SK-N-SH treated with all-trans-retinoic acid at 6 μM for 48 hours (cell line): Measurements from ENCODE around the gene SLC5A10.

Experiments used
- ARNTL ChIP-seq: fragments of 450-650 bp; formaldehyde crosslinking; IDR thresholded peaks from 2 replicates; pipeline ENCODE4 v1.5.0; 2020; ENCODE audit warnings: low read depth, mild to moderate bottlenecking, moderate library complexity, borderline replicate concordance
- BACH2 ChIP-seq: fragments of 250-450 bp; sonication (Bioruptor Pico); IDR thresholded peaks from 2 replicates; pipeline ENCODE4 v1.9.0; 2021; ENCODE audit warnings: mild to moderate bottlenecking, borderline replicate concordance
- CSDC2 ChIP-seq: fragments of 250-450 bp; sonication (Bioruptor Pico); IDR thresholded peaks from 2 replicates; pipeline ENCODE4 v1.5.0; 2020; ENCODE audit warnings: mild to moderate bottlenecking, moderate library complexity
- GLIS3 ChIP-seq: fragments of 250-450 bp; sonication (Bioruptor Pico); IDR thresholded peaks from 2 replicates; pipeline ENCODE4 v1.5.0; 2020; ENCODE audit warnings: mild to moderate bottlenecking, moderate library complexity
- PATZ1 ChIP-seq: fragments of 250-450 bp; sonication (Bioruptor Pico); IDR thresholded peaks from 2 replicates; pipeline ENCODE4 v1.8.0; 2020; ENCODE audit warnings: mild to moderate bottlenecking, moderate library complexity, borderline replicate concordance
- RARB ChIP-seq: fragments of 250-450 bp; sonication (Bioruptor Pico); IDR thresholded peaks from 2 replicates; pipeline ENCODE4 v1.8.0; 2021; ENCODE audit warnings: mild to moderate bottlenecking, moderate library complexity
- TCF4 ChIP-seq: fragments of 250-450 bp; sonication (Bioruptor Pico); IDR thresholded peaks from 2 replicates; pipeline ENCODE4 v1.8.0; 2021; ENCODE audit warnings: mild to moderate bottlenecking, moderate library complexity, borderline replicate concordance
- TOX ChIP-seq: fragments of 250-450 bp; sonication (Bioruptor Pico); IDR thresholded peaks from 2 replicates; pipeline ENCODE4 v1.8.0; 2021; ENCODE audit warnings: mild to moderate bottlenecking, moderate library complexity, borderline replicate concordance
- TSHZ2 ChIP-seq: fragments of 250-450 bp; sonication (Bioruptor Pico); IDR thresholded peaks from 2 replicates; pipeline ENCODE4 v1.5.0; 2020; ENCODE audit warnings: mild to moderate bottlenecking, moderate library complexity
- ZFP3 ChIP-seq: fragments of 250-450 bp; sonication (Bioruptor Pico); IDR thresholded peaks from 2 replicates; pipeline ENCODE4 v1.5.0; 2020; ENCODE audit warnings: mild to moderate bottlenecking, moderate library complexity
- ZNF70 ChIP-seq: fragments of 450-650 bp; formaldehyde crosslinking; IDR thresholded peaks from 2 replicates; pipeline ENCODE4 v1.5.0; 2020; ENCODE audit warnings: mild to moderate bottlenecking, moderate library complexity
- TF ChIP-seq, protein P1 (sequence below): fragments of 250-450 bp; sonication (Bioruptor Pico); IDR thresholded peaks from 2 replicates; pipeline ENCODE4 v1.5.1; 2020; ENCODE audit warnings: low read depth, mild to moderate bottlenecking, moderate library complexity

DNA sequence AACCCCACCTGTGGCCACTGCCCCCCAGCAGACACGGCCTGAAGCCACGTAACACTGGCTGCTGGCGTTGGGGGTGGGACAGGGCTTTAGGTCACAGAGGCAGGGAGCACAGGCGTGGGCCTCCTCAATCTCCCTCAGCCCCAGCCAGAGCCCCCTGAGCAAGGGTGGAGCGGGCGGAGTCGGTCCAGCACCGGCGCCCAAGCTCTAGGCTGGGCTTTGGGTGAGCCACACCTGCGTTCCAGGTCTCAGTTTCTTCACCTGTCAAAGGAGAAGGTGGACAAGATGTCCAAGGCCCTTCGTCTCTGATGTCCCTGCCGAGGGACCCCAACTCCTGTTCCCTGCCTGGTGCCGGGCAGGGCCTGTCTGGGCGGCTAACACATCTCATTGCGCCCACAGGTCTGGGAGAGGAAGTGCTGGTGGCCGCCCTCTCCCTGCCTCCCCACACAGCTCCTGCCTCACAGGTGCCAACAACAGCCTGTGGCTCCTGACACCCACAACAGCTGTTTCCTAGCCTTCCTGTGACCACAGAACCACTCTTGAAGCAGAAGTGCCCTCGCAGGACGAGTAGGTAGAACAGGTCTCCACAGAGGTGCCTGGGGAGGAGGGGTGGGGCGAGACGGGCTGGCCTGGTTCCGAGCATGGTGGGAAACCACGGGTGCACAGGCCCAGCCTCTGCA is 40.6 kb downstream of the SLC5A10 start:
- TF ChIP-seq TOX (CRISPR knock-in tag) (no peak), BACH2 (CRISPR knock-in tag) (no peak), TSHZ2 (CRISPR knock-in tag) (no peak), ZFP3 (no peak), PATZ1 (CRISPR knock-in tag) (no peak), ARNTL (CRISPR knock-in tag) (no peak), RARB (CRISPR knock-in tag) (no peak), TCF4 (CRISPR knock-in tag) (no peak), CSDC2 (CRISPR knock-in tag) (no peak), GLIS3 (CRISPR knock-in tag) (no peak), ZNF70 (no peak)
- TF ChIP-seq, protein P1, sequence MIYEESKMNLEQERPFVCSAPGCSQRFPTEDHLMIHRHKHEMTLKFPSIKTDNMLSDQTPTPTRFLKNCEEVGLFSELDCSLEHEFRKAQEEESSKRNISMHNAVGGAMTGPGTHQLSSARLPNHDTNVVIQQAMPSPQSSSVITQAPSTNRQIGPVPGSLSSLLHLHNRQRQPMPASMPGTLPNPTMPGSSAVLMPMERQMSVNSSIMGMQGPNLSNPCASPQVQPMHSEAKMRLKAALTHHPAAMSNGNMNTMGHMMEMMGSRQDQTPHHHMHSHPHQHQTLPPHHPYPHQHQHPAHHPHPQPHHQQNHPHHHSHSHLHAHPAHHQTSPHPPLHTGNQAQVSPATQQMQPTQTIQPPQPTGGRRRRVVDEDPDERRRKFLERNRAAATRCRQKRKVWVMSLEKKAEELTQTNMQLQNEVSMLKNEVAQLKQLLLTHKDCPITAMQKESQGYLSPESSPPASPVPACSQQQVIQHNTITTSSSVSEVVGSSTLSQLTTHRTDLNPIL (CRISPR knock-in tag): no peak
